ENCODE results near the gene ALCAM. TPM values are rescaled to one million over a fixed set of nuclear protein-coding genes. Genes with fewer than 3 reads are reported as not detected.

ALCAM gene
- polyA plus RNA-seq, 1 donor from 2014 or later, result 94.7 TPM

GRCh38 chr3:105322570-105323273, 44.0 kb upstream of the ALCAM start:
- Histone ChIP-seq H3K4me3 (ENCODE audit: low read length) (no peak overlapping the region), H3K9me2 (ENCODE audit: insufficient read depth, low read length) (no peaks in the 10 kb centered on the region), H3K27me3 (ENCODE audit: insufficient read depth, low read depth, low read length) (no peaks in the 10 kb centered on the region), H3K9ac (ENCODE audit: low read length) (no peak overlapping the region), H2AFZ (ENCODE audit: low read depth, low read length) (no peak overlapping the region), H3K27ac (ENCODE audit: low read length) (no peak overlapping the region), H4K20me1 (ENCODE audit: insufficient read depth) (no peaks in the 10 kb centered on the region), H3K36me3 (ENCODE audit: insufficient read depth, low read length) (no peaks in the 10 kb centered on the region), H3K79me2 (replicated peaks; ENCODE audit: insufficient read depth, low read length) (no peaks in the 10 kb centered on the region), H3F3A (ENCODE audit: insufficient read depth, low read length, poor library complexity, severe bottlenecking) (no peaks in the 10 kb centered on the region), H3K4me2 (ENCODE audit: low read length) (no peak overlapping the region), H3K9me3 (ENCODE audit: low read length) (no peaks in the 10 kb centered on the region)
- no peak for TF ChIP-seq EP300 (conservative IDR thresholded peaks at IDR 0.05; ENCODE audit: poor library complexity, severe bottlenecking)
- TF ChIP-seq RAD21 (conservative IDR thresholded peaks at IDR 0.05), result no peak
- no peak for TF ChIP-seq TAF1 (IDR thresholded peaks at IDR 0.05; ENCODE audit: low read depth)
- no peak for TF ChIP-seq MXI1 (conservative IDR thresholded peaks at IDR 0.05; ENCODE audit: poor library complexity, severe bottlenecking)
- no peak for TF ChIP-seq EZH2 (IDR thresholded peaks at IDR 0.05; ENCODE audit: borderline replicate concordance, insufficient read depth, low read length, poor library complexity, severe bottlenecking)
- no peak for TF ChIP-seq SMC3 (conservative IDR thresholded peaks at IDR 0.05; ENCODE audit: poor library complexity)
- TF ChIP-seq POLR2AphosphoS5 (IDR thresholded peaks at IDR 0.05), result no peak
- TF ChIP-seq, protein P1, sequence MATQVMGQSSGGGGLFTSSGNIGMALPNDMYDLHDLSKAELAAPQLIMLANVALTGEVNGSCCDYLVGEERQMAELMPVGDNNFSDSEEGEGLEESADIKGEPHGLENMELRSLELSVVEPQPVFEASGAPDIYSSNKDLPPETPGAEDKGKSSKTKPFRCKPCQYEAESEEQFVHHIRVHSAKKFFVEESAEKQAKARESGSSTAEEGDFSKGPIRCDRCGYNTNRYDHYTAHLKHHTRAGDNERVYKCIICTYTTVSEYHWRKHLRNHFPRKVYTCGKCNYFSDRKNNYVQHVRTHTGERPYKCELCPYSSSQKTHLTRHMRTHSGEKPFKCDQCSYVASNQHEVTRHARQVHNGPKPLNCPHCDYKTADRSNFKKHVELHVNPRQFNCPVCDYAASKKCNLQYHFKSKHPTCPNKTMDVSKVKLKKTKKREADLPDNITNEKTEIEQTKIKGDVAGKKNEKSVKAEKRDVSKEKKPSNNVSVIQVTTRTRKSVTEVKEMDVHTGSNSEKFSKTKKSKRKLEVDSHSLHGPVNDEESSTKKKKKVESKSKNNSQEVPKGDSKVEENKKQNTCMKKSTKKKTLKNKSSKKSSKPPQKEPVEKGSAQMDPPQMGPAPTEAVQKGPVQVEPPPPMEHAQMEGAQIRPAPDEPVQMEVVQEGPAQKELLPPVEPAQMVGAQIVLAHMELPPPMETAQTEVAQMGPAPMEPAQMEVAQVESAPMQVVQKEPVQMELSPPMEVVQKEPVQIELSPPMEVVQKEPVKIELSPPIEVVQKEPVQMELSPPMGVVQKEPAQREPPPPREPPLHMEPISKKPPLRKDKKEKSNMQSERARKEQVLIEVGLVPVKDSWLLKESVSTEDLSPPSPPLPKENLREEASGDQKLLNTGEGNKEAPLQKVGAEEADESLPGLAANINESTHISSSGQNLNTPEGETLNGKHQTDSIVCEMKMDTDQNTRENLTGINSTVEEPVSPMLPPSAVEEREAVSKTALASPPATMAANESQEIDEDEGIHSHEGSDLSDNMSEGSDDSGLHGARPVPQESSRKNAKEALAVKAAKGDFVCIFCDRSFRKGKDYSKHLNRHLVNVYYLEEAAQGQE (IDR thresholded peaks at IDR 0.05; ENCODE audit: borderline replicate concordance), result no peak

DNA sequence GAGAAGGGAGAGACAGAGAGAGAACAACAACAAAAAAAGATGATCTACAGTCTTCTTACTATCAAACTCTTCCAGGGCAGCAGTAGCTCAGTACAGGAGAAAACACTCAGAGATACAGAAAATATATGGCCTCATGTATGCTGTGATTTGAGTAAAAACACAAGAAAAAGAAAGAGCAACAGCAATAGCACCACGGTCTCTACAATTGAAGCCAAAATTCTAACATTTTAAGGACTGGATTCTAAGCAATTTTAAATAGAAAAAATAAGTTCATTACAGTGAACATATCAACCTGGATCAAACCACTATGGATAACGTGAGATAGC, 43.5 kb upstream of the ALCAM start:
- H2AFZ ChIP-seq (ENCODE audit: low read depth, low read length), result no peak overlapping the region
- no peak overlapping the region for H3K27ac ChIP-seq (ENCODE audit: low read length)
- TF ChIP-seq SMC3 (conservative IDR thresholded peaks at IDR 0.05; ENCODE audit: poor library complexity), result no peak
- TF ChIP-seq, protein P1 (IDR thresholded peaks at IDR 0.05; ENCODE audit: borderline replicate concordance), result no peak
- TF ChIP-seq POLR2AphosphoS5 (IDR thresholded peaks at IDR 0.05), result no peak
- TF ChIP-seq RAD21 (conservative IDR thresholded peaks at IDR 0.05), result no peak
- TF ChIP-seq TAF1 (IDR thresholded peaks at IDR 0.05; ENCODE audit: low read depth), result no peak
- TF ChIP-seq EP300 (conservative IDR thresholded peaks at IDR 0.05; ENCODE audit: poor library complexity, severe bottlenecking), result no peak
- no peak for TF ChIP-seq EZH2 (IDR thresholded peaks at IDR 0.05; ENCODE audit: borderline replicate concordance, insufficient read depth, low read length, poor library complexity, severe bottlenecking)
- TF ChIP-seq, protein P2, sequence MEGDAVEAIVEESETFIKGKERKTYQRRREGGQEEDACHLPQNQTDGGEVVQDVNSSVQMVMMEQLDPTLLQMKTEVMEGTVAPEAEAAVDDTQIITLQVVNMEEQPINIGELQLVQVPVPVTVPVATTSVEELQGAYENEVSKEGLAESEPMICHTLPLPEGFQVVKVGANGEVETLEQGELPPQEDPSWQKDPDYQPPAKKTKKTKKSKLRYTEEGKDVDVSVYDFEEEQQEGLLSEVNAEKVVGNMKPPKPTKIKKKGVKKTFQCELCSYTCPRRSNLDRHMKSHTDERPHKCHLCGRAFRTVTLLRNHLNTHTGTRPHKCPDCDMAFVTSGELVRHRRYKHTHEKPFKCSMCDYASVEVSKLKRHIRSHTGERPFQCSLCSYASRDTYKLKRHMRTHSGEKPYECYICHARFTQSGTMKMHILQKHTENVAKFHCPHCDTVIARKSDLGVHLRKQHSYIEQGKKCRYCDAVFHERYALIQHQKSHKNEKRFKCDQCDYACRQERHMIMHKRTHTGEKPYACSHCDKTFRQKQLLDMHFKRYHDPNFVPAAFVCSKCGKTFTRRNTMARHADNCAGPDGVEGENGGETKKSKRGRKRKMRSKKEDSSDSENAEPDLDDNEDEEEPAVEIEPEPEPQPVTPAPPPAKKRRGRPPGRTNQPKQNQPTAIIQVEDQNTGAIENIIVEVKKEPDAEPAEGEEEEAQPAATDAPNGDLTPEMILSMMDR (IDR thresholded peaks at IDR 0.05; ENCODE audit: poor library complexity, severe bottlenecking), result no peak
- TF ChIP-seq MXI1 (conservative IDR thresholded peaks at IDR 0.05; ENCODE audit: poor library complexity, severe bottlenecking), result no peak
- H3K79me2 ChIP-seq (replicated peaks; ENCODE audit: insufficient read depth, low read length), result no peaks in the 10 kb centered on the region
- no peaks in the 10 kb centered on the region for H3K36me3 ChIP-seq (ENCODE audit: insufficient read depth, low read length)
- no peaks in the 10 kb centered on the region for H3F3A ChIP-seq (ENCODE audit: insufficient read depth, low read length, poor library complexity, severe bottlenecking)
- no peaks in the 10 kb centered on the region for H4K20me1 ChIP-seq (ENCODE audit: insufficient read depth)
- H3K4me2 ChIP-seq (ENCODE audit: low read length), result no peak overlapping the region
- H3K4me3 ChIP-seq (ENCODE audit: low read length), result no peak overlapping the region
- H3K27me3 ChIP-seq (ENCODE audit: insufficient read depth, low read depth, low read length), result no peaks in the 10 kb centered on the region
- no peaks in the 10 kb centered on the region for H3K9me2 ChIP-seq (ENCODE audit: insufficient read depth, low read length)
- no peak overlapping the region for H3K9ac ChIP-seq (ENCODE audit: low read length)
- no peaks in the 10 kb centered on the region for H3K9me3 ChIP-seq (ENCODE audit: low read length)

Data from neural cell (in vitro differentiated cells).